Right lung (tissue), 5 donors: Measurements from ENCODE around the gene SLC9A1. TPM values are rescaled to one million over a fixed set of nuclear protein-coding genes. Genes with fewer than 3 reads are reported as not detected.
A peak's percentile ranks its signal among the peaks of the same experiment; 100 is the strongest.
"Not testable (repeated sequence)": the region's sequence is repeated elsewhere in the genome, so short reads cannot be mapped to it uniquely, and the experiment has no call there.

Experiments used
- DNase-seq, 2 donors: peaks; one replicate each; pipeline ENCODE4 v3.0.0-alpha.2; 2013
- polyA plus RNA-seq, 5 donors: library from polyadenylated mRNA; unstranded; fragments of 120-200 nt; gene quantifications; one replicate each; pipeline versions ENCODE4 v1.2.1 to v1.2.3, GENCODE V29; 2013; ENCODE audit warnings: inconsistent platforms in 1 of 5, low replicate concordance in 1 of 5; ENCODE audit not compliant: insufficient read length in 5 of 5, insufficient read depth in 1 of 5

Gene SLC9A1
- polyA plus RNA-seq, 5 donors = 15.1 to 23.9 (median 16.3) TPM

GRCh38 chr1:27133991-27134390 is 20.9 kb downstream of the SLC9A1 start:
- DNase-seq = no peak

DNA sequence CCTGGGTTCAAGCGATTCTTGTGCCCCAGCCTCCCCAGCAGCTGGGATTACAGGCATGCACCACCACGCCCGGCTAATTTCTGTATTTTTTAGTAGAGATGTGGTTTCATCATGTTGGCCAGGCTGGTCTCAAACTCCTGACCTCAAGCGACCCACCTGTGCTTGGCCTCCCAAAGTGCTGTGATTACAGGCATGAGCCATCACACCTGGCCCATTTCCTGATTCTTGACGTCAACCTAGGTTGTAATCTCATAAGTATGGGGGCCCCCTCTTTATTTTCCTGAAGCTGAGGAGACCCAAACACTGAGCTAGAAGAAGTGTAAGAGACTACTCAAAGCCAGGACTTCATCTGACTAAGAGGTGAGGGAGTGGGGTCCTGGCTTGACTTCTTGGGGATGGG is 21.8 kb downstream of the SLC9A1 start:
- no peak for DNase-seq

GRCh38 chr1:27132624-27133023 is 22.3 kb downstream of the SLC9A1 start:
- DNase-seq = no peak

DNA sequence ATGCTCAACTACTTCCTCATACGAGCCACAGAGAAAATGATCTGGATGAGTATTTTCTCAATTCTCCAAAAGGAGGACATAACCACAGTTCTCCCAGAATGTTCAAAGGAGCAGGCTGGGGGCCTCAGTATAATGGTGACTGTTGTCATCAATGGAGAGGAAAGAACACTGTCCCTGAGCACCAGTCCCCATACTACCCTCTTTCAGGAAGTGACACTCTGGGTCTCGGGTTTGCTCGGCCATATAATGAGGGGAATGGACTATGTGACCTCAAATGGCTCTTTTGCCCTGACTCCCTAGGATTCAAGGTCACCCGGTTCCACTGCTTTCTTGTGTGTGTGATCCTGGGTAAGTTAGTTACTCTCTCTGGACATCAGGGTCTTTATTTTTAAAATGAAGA is 22.8 kb downstream of the SLC9A1 start:
- no peak for DNase-seq

GRCh38 chr1:27130798-27131197 is 24.1 kb downstream of the SLC9A1 start:
- no peak for DNase-seq

GRCh38 chr1:27129225-27129624 is 25.7 kb downstream of the SLC9A1 start:
- DNase-seq = no peak

GRCh38 chr1:27127419-27127818 is 27.5 kb downstream of the SLC9A1 start:
- DNase-seq = no peak

DNA sequence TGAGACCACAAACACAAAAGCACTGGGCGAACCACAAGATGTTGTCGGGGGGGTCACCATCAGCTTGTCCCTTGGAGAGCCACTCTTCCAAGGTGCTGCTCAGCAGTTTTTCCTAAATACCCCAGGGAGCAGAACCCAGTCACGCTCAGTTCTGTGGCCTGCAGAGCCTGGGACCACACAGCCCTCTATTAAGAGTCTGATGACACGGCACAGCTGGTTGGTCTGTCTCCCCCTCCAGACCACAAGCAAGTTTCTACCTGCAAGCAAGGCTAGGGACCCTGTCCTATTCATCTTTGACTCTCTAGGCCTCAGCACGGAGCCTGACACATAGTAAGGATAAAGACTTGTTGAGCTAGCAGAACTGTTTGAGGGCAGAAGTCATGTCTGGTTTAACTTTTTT is 28.5 kb downstream of the SLC9A1 start:
- DNase-seq = no peak

DNA sequence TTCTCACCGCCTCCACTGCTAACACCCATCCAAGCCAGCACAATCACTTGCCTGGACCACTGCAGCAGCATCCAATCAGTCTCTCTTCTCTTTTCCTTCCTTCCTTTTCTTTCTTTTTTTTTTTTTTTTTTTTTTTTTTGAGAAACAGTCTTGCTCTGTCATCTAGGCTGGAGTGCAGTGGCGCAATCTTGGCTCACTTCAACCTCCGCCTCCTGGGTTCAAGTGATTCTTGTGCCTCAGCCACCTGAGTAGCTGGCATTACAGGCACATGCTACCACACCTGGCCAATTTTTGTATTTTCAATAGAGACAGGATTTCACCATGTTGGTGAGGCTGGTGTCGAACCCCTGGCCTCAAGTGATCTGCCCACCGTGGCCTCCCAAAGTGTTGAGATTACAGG is 29.8 kb downstream of the SLC9A1 start:
- not testable (repeated sequence) for DNase-seq

- no peak for DNase-seq
Observed at GRCh38 chr1:27124405-27124804, 30.5 kb downstream of the SLC9A1 start.

GRCh38 chr1:27122652-27123051 is 32.3 kb downstream of the SLC9A1 start:
- no peak for DNase-seq

DNA sequence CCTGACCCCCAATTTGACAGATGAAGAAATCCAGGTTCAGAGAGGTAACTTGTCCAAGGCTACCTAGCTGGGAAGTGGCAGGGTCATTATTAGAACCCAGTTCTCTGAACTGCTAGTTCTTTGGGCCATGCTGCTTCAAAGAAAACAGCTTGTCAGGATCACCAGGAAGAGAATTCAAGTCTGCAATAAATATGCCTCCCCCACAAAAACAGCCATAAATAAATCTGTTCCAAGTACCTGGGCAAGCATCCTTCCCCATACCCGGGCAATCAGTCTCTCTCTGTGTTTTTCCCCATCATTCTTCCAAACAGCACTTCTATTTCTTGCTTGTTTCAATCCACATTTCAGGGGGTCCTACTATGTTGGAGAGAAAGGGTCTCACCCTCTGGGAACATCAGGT is 34.1 kb downstream of the SLC9A1 start:
- no peak for DNase-seq

GRCh38 chr1:27118440-27118689 is 36.6 kb downstream of the SLC9A1 start:
- DNase-seq = no peak

- DNase-seq = no peak
Observed at GRCh38 chr1:27117733-27118439, 37.0 kb downstream of the SLC9A1 start.

GRCh38 chr1:27116697-27117096 is 38.2 kb downstream of the SLC9A1 start:
- no peak for DNase-seq

- no peak for DNase-seq
Observed at GRCh38 chr1:27116232-27116631, 38.7 kb downstream of the SLC9A1 start.

GRCh38 chr1:27114546-27114945 is 40.4 kb downstream of the SLC9A1 start:
- DNase-seq = no peak

DNA sequence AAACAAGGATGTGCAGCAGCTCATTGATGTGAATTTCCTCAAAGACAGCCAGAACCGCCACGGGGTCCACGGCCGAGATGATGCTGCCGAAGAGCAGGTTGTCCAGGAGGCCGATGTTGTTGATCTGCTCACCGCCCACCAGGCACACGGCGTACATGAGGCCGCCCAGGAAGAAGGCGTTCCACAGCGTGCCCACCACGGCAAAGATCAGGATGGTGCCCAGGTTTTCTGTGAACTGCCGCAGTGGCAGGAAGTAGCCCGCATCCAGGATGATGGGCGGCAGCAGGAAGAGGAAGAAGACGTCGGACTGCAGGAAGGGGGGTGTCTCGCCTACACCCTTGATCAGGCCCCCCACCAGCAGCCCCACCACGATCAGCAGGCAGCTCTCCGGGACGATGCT is 41.1 kb downstream of the SLC9A1 start:
- DNase-seq = no peak

DNA sequence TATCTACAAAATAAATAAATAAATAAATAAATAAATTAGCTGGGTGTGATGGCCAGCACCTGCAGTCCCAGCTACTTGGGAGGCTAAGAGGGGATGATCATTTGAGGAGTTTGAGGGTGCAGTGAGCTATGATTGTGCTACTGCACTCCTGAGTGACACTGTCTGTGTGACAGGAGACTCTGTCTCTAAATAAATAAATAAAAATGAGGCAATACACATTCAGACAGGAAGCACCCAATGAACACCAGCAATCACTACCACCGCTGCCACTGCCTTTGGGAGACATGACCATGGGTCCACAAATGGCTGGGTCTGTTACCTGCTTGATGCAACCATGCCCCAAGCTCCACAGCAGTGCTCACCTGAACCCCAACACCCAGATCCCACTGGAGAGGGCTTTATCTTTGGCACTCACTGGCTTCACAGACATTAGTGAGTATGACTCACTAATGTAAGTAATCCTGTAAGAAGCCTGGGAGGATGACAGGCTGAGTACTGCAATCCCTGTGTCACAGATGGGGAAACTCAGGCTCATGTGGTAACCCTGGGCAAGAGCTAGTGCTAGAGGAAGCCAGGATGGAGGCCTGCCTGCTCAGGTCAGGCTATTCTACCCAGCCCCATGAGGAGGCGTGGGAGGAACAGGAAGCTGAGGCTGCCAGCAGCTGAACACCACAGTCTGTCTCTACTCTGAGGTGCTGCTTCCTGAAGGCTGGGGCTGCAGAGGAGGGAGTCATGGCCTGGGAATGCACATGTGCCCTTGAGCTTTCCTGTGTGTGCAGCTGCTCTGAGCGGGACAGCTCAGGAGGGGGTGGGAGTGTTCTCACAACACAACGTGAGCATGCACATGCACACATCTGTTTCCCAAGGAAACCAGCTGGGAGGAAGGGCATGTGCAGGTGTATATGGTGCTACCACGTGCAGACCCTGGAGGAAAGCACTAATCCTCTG is 43.0 kb downstream of the SLC9A1 start:
- DNase-seq = peak in 1 of 2 donors; percentile 34

GRCh38 chr1:27109103-27109822 is 45.7 kb downstream of the SLC9A1 start:
- DNase-seq = no peak

DNA sequence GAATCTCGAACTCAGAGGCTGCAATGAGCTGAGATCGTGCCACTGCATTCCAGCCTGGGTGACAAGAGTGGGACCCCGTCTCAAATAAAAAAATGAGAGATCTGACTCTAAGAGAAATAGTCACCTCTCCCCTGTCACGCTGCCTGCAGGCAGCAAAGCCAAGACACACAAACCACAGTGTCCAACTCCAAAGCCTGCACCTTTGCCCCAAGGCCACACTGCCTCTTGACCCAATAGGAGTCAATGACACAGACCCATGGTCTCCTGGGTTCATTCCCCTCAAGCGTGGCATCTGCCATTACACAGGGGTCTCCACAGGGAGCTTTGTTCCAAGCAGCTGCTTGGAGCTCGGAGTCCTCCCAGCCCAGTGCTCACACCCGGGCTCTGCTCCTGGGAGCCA is 46.3 kb downstream of the SLC9A1 start:
- no peak for DNase-seq

DNA sequence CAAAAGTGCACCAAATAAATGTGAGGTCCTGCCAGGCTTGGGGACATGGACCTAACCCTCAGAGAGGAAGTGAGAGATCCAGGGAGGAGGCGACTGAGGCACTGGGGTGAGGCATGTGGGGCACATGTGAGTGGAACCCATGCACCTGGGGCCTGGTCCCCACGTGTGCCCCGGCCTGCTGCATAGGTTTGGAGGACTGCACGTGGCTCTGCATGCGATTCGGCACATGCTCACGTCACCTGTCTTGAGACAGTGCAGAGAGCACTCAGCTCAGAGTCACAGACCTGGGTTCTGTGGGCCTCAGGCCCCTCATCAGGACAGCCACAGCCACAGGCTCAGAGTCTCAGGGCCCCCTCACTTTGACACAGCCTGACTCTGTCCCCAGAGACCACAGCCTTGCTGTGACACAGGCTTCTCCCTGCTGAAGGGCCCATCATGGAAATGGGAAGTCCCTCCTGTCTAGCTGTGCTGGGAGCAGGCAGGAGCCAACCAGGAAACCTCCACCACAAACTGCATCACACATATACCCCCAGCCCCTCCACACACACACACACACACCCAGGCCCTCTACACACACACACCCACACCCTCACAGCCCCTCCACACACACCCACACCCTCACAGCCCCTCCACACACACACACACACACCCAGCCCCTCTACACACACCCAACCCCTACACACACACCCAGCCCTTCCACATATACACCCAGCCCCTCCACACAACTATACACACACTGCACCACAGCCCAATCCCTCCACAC is 48.2 kb downstream of the SLC9A1 start:
- no peak for DNase-seq
